K562 (cell line): ENCODE data around the gene RNF175. TPM values are rescaled to one million over a fixed set of nuclear protein-coding genes. Genes with fewer than 3 reads are reported as not detected.

Source experiments
- ATAC-seq: fragments of 200-7000 bp; cut with Tn5 transposase; 3 replicates; pipeline ENCODE4 v1.9.1; 2020; ENCODE audit warnings: moderate library complexity
- BruUV-seq: library from RNA; stranded (reverse); fragments of 400-500 nt; replicated peaks from 2 replicates; lab custom pipeline; 2021; lab: Mats Ljungman, UMichigan
- CTCF ChIA-PET: fragments of 300-600 bp; formaldehyde crosslinking; extraction: SDS; loops from one replicate; lab custom pipeline; 2021; ENCODE audit warnings: low intra/inter-chr PET ratio; lab: Yijun Ruan, JAX
- POLR2A ChIA-PET: fragments of 300-600, 350-650 bp; sonication (Branson Sonifier 250); formaldehyde crosslinking; extraction: SDS; loops from one replicate; lab custom pipeline; 2021; ENCODE audit warnings: antibody characterized with exemption, inconsistent platforms; lab: Yijun Ruan, JAX
- DNase-seq, 4 experiments: peaks; one replicate each; pipeline versions ENCODE4 v3.0.0 to v3.0.0-alpha.2; 2011 to 2018; ENCODE audit warnings: low spot score in 3 of 4, mixed read lengths in 3 of 4; ENCODE audit errors: extremely low read depth in 1 of 4
- FAIRE-seq: peaks from 2 replicates; lab custom pipeline; 2011; peaks lifted over from hg19 to GRCh38; lab: Jason Lieb, UNC
- H2AFZ ChIP-seq: 2 replicates; pipeline ENCODE4 v1.6.0; 2011; ENCODE audit warnings: low read depth, low read length, control low read depth, inconsistent platforms
- H3K27ac ChIP-seq: fragments of 200-600 bp; 3 replicates; pipeline ENCODE4 v1.8.0; 2011; ENCODE audit warnings: low read depth, mild to moderate bottlenecking, control low read depth, inconsistent platforms, low read length, moderate library complexity, mixed read lengths; ENCODE audit errors: extremely low read depth
- H3K27me3 ChIP-seq, 2 experiments: fragments of 300-600 bp in 1 of 2; 2 replicates in 1 of 2; 3 replicates in 1 of 2; pipeline versions ENCODE4 v1.6.0 to v1.8.0; 2011; ENCODE audit warnings: inconsistent platforms in 2 of 2, low read length in 2 of 2, mild to moderate bottlenecking in 1 of 2, mixed read lengths in 1 of 2, moderate library complexity in 1 of 2; ENCODE audit not compliant: control insufficient read depth in 2 of 2, insufficient read depth in 2 of 2
- H3K36me3 ChIP-seq: fragments of 300-600 bp; 3 replicates; pipeline ENCODE4 v1.8.0; 2011; ENCODE audit warnings: mild to moderate bottlenecking, low read length, inconsistent platforms; ENCODE audit not compliant: control insufficient read depth, insufficient read depth
- H3K4me1 ChIP-seq, 2 experiments: fragments of 200-600 bp in 1 of 2; replicated peaks in 1 of 2; 2 replicates in 1 of 2; 3 replicates in 1 of 2; pipeline versions ENCODE4 v1.5.1 to v1.8.0; 2011; ENCODE audit warnings: inconsistent platforms in 2 of 2, low read length in 2 of 2, mild to moderate bottlenecking in 1 of 2, mixed read lengths in 1 of 2, moderate library complexity in 1 of 2; ENCODE audit not compliant: control insufficient read depth in 2 of 2, insufficient read depth in 2 of 2
- H3K4me2 ChIP-seq: 2 replicates; pipeline ENCODE4 v1.6.1; 2011; ENCODE audit warnings: low read length, control low read depth, inconsistent platforms, mixed read lengths; ENCODE audit not compliant: insufficient read depth
- H3K4me3 ChIP-seq: fragments of 200-600 bp; sonication (generic), shearing (Covaris generic); 2 replicates; pipeline ENCODE4 v1.5.1; 2016; ENCODE audit warnings: control low read depth, inconsistent platforms
- H3K79me2 ChIP-seq: fragments of 200-600 bp; 3 replicates; pipeline ENCODE4 v1.8.0; 2011; ENCODE audit warnings: low read length, inconsistent platforms; ENCODE audit not compliant: control insufficient read depth, insufficient read depth
- H3K9ac ChIP-seq, 2 experiments: 2 replicates each; pipeline versions ENCODE4 v1.6.0 to v1.6.1; 2011; ENCODE audit warnings: low read depth in 2 of 2, low read length in 2 of 2, control low read depth in 1 of 2, inconsistent platforms in 1 of 2, mild to moderate bottlenecking in 1 of 2, mixed read lengths in 1 of 2; ENCODE audit not compliant: insufficient read depth in 1 of 2
- H3K9me1 ChIP-seq: one replicate; pipeline ENCODE4 v1.6.0; 2011; ENCODE audit warnings: inconsistent platforms, mild to moderate bottlenecking, low read length, moderate library complexity; ENCODE audit not compliant: control insufficient read depth, insufficient read depth
- H3K9me3 ChIP-seq: replicated peaks from 2 replicates; pipeline ENCODE4 v1.5.1; 2011; ENCODE audit warnings: low read depth, low read length, inconsistent platforms; ENCODE audit not compliant: control insufficient read depth, insufficient read depth
- H4K20me1 ChIP-seq: replicated peaks from 2 replicates; pipeline ENCODE4 v1.6.1; 2011; ENCODE audit warnings: low read length, inconsistent platforms, mixed read lengths; ENCODE audit not compliant: control insufficient read depth, insufficient read depth
- BDP1 ChIP-seq: IDR thresholded peaks from 3 replicates; pipeline ENCODE4 v1.6.1; 2011; ENCODE audit not compliant: insufficient read length, insufficient read depth
- CHD2 ChIP-seq: IDR thresholded peaks from 2 replicates; pipeline ENCODE4 v1.6.1; 2011; ENCODE audit warnings: low read depth, low read length
- ELK1 ChIP-seq: sonication (generic); formaldehyde crosslinking; IDR thresholded peaks from 2 replicates; pipeline ENCODE4 v1.8.1; 2022; ENCODE audit warnings: missing genetic modification reagents
- FUS ChIP-seq: fragments of 200-400 bp; formaldehyde crosslinking; optimal IDR thresholded peaks from 2 replicates; pipeline ENCODE3; 2017; ENCODE audit warnings: low read depth, low read length
- GABPB2 ChIP-seq: fragments of 250-450 bp; sonication (Bioruptor Pico); conservative IDR thresholded peaks from 2 replicates; pipeline ENCODE4 v1.5.1; 2021; ENCODE audit warnings: mild to moderate bottlenecking
- PHF20 ChIP-seq: fragments of 450-650 bp; IDR thresholded peaks from 2 replicates; pipeline ENCODE4 v1.6.1; 2018; ENCODE audit not compliant: partially characterized antibody
- PTRF ChIP-seq: fragments of 450-650 bp; IDR thresholded peaks from 2 replicates; pipeline ENCODE4 v1.6.1; 2016; ENCODE audit warnings: mild to moderate bottlenecking, missing genetic modification characterization, missing compliant biosample characterization
- SNIP1 ChIP-seq: fragments of 450-650 bp; IDR thresholded peaks from 2 replicates; pipeline ENCODE4 v1.7.1; 2017; ENCODE audit warnings: low read depth, mild to moderate bottlenecking
- XRCC3 ChIP-seq: fragments of 450-650 bp; IDR thresholded peaks from 2 replicates; pipeline ENCODE4 v1.6.1; 2017; ENCODE audit warnings: mild to moderate bottlenecking, moderate library complexity
- ZNF124 ChIP-seq: sonication (generic); formaldehyde crosslinking; IDR thresholded peaks from 2 replicates; pipeline ENCODE4 v1.8.1; 2022; ENCODE audit warnings: missing genetic modification reagents
- ZNF518B ChIP-seq: fragments of 250-450 bp; sonication (Bioruptor Pico); IDR thresholded peaks from 2 replicates; pipeline ENCODE4 v1.5.0; 2021; ENCODE audit warnings: mild to moderate bottlenecking, moderate library complexity
- WGBS: fragments of 100-300 bp; shearing (Covaris generic); methylation state at CpG from one replicate; pipeline ENCODE4 v1.1.6; 2016; ENCODE audit warnings: low coverage, mixed read lengths; ENCODE audit not compliant: insufficient coverage; ENCODE audit errors: missing lambda C conversion rate; 5-methylcytosine and 5-hydroxymethylcytosine counted together
- in situ Hi-C: fragments of 300-500 bp; cut with MboI; formaldehyde crosslinking; loops from 4 replicates; pipeline ENCODE4 v1.15.0; 2018; ENCODE audit warnings: inconsistent platforms, mixed read lengths
- intact Hi-C: fragments of 100-400 bp; cut with micrococcal nuclease; formaldehyde crosslinking; loops from 2 replicates; pipeline ENCODE4 v1.14.2; 2022
- polyA plus RNA-seq, 8 experiments: library from polyadenylated mRNA; depleted of rRNA in 4 of 8; stranded (reverse) in 5 of 8; unstranded in 3 of 8; fragments of >200 nt; fragmentation: Nextera tagmentation in 2 of 8; fragmentation: Illumina TruSeq in 1 of 8; extraction: Ambion mirVana in 2 of 8; extraction: Trizol in 1 of 8; gene quantifications; 2 replicates each; pipeline versions ENCODE4 v1.2.1 to v1.2.3, GENCODE V29; 2011 to 2014; ENCODE audit warnings: inconsistent platforms in 1 of 8, missing spikeins in 1 of 8
- total RNA-seq, 7 experiments: library from RNA; depleted of rRNA in 6 of 7; stranded (reverse); fragments of >200 nt in 6 of 7; fragmentation: Illumina TruSeq in 2 of 7; extraction: Trizol in 2 of 7; gene quantifications; 2 replicates each; pipeline versions ENCODE4 v1.2.1 to v1.2.3, GENCODE V29; 2011 to 2021; ENCODE audit warnings: low replicate concordance in 1 of 7

RNF175 gene
- total and polyA plus RNA-seq, 9 of the 15 experiments (the other 6 are each of a cell fraction or from before 2014, with no cell fraction given) = not detected

- Histone ChIP-seq H2AFZ (no peak overlapping the region), H3K9me3 (no peaks in the 10 kb centered on the region), H3K36me3 (no peaks in the 10 kb centered on the region), H3K9me1 (no peaks in the 10 kb centered on the region), H3K4me2 (no peak overlapping the region), H3K4me1 (no peaks in the 10 kb centered on the region), H3K27ac (no peak overlapping the region), H3K9ac (no peak overlapping the region), H3K27me3 (peaks cover 0 to 21% of the 10 kb centered on the region in 2 experiments; a peak in 4 of 5 replicates), H3K4me3 (no peak overlapping the region), H3K79me2 (no peaks in the 10 kb centered on the region), H4K20me1 (no peaks in the 10 kb centered on the region)
- TF ChIP-seq CHD2 = no peak
- ChIA-PET POLR2A (no interaction called here), CTCF (no interaction called here)
- DNase-seq (no peak), FAIRE-seq (no peak), ATAC-seq (no peak)
- no TSS peak for BruUV-seq
- WGBS = 1% methylated on average over 4 of the region's 4 CpGs
- in situ Hi-C loops = no loop called here
- intact Hi-C loops = no loop called here
These were observed 12.3 kb downstream of the RNF175 start for GRCh38 chr4:153747406-153747955.

GRCh38 chr4:153745651-153746050 is 14.2 kb downstream of the RNF175 start:
- in situ Hi-C loops = no loop called here
- Histone ChIP-seq H3K9ac (no peak overlapping the region), H3K36me3 (no peaks in the 10 kb centered on the region), H3K4me1 (no peaks in the 10 kb centered on the region), H3K27me3 (peaks cover 0 to 16% of the 10 kb centered on the region in 2 experiments; a peak in 4 of 5 replicates), H3K4me2 (no peak overlapping the region), H3K27ac (no peak overlapping the region), H3K4me3 (no peak overlapping the region), H3K9me3 (no peaks in the 10 kb centered on the region), H3K79me2 (no peaks in the 10 kb centered on the region), H2AFZ (no peak overlapping the region), H4K20me1 (no peaks in the 10 kb centered on the region), H3K9me1 (no peaks in the 10 kb centered on the region)
- ATAC-seq (no peak), DNase-seq (no peak), FAIRE-seq (no peak)
- no TSS peak for BruUV-seq
- ChIA-PET POLR2A (no interaction called here), CTCF (no interaction called here)
- intact Hi-C loops = no loop called here
- TF ChIP-seq PTRF (tag) (no peak), GABPB2 (CRISPR knock-in tag) (no peak), BDP1 (no peak), ZNF124 (CRISPR knock-in tag) (no peak), ELK1 (no peak), PHF20 (no peak), FUS (no peak), XRCC3 (no peak), SNIP1 (no peak), ZNF518B (no peak)
